Pons (tissue), 1 donor: ENCODE measurements around the gene PROB1.
"Not testable (repeated sequence)": the region's sequence is repeated elsewhere in the genome, so short reads cannot be mapped to it uniquely, and the experiment has no call there.

ENCODE experiments used
- DNase-seq: peaks from one replicate; pipeline ENCODE4 v3.0.0-alpha.2; 2016; ENCODE audit warnings: low spot score

PROB1 gene

DNA sequence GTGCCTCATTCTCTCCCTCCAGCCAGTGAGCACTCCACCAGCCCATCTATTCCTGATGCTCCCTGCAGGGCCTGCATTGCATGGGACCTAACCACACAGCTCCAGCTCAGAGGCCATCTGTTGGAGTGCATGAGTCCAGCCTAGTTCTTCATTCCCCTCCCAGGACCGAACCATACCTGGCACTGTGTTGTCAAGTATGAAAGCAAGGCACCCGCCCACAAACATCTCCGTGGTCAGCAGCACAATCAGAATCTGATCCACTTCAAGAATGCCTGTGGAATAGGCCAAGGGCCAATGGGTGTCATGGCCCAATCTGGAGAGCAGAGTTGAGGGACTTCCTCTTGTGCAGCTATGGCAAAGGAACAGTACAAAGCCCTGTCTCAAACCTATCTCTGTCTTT lies 17.7 kb downstream of the PROB1 start:
- no peak for DNase-seq

DNA sequence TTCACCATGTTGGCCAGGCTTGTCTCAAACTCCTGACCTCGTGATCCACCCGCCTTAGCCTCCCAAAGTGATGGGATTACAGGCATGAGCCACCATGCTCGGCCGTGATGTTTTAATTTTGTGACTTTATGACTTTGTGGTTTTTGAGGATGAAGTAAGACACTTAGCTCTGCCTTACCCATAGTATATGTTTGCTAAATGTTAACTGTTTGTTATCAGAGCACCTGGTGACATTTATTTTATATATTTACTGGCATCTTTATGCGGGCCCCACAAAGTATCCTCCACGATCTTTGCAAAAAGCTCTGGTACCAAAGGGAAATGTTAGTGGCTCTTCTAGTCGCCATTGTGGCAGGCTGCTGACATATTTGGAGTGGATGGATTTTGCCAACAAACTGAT lies 18.5 kb downstream of the PROB1 start:
- no peak for DNase-seq

DNA sequence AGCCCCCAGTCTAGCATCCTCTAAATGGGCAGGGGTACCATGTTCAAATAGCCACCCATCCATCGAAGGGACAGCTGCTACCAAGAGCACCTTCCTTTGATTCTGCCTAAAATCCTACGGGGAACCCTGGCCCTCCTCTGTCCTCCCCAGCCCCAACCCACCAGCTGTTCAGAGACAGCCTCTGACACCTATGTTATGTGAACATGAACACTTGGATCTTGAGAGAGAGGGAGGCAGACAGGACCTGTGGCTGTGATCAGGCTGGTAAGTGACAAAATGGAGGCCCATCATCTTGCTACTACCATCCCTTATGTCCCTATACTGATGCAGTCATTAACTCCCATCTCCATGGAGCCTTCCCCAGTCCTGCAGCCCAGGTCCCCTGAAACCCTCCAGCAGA lies 20.0 kb downstream of the PROB1 start:
- DNase-seq: no peak

DNA sequence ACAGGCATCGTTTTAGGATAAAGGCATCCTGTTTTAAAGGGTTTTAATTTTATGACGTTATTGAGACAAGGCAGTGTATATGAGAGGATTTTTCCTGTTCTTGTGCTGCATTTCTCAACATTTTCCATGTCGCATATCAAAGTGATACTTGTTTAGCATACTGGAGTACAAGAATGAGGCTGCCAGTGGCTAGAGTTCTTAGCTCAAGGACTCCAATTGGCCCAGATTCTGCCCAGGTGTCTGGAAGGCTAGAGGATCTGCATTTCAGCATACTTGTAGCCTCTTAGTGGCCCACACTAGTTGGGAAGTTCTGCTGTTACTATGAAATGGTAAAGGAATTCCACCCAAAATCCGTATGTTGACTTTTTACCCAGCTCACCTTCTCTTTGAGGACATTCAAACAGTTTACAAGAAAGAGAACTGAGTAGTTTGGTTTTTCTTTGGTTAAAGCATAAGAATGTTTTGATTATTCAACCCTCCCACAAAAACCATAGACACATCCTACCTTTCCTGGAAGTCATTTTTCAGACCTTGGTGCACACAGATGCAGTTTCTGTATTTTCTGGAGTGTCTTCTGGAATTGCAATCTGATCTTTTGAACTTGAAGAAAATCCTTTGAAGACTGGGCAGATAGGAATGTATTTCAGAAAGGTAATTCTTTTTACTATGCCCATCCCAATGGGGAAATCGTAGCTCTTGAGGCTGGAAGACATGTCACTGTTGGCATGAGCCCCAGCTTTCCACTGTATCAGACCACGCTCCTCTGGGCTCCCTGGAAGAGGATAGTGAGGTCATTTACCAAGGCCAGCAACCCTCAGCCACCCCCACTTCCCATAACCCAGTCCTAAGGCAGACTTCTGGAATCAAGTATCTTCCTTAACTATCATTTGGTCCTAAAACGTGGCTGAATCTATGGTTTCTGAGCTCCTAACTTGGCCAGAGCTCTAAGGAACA lies 23.1 kb downstream of the PROB1 start:
- no peak for DNase-seq

DNA sequence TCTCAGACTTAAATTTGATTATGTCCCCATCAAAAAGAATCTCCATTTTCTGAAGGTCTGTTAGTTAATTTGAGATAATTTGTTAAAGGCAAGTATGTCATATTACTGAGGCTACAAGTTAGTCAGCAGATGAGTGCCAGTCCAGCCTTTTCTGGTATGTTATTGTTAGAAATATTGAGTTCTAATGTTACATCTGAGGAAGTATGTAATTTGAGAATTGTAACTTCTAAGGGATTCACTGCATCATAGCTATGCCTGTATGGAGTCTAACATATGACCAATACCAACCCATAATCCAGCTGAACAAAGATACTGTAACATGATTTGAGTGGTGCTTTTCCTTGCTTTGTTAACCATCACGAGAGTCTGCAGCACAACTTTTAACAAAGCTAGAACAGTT lies 25.7 kb downstream of the PROB1 start:
- DNase-seq: no peak

DNA sequence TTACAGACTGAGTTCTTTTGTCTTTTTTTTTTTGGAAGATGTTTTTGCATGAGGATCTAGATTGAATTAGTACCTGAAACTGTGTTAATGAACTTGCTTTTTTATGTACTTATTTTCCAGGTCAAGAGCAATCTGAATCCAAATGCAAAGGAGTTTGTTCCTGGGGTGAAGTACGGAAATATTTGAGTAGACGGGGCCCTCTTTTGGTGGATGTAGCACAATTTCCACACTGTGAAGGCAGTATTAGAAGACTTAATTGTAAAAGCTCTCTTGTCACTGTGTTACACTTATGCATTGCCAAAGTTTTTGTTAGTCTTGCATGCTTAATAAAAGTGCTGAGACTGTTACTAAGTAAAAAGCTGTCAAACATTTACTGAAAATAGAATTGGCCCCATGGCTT lies 26.3 kb downstream of the PROB1 start:
- peak; percentile 11 for DNase-seq

DNA sequence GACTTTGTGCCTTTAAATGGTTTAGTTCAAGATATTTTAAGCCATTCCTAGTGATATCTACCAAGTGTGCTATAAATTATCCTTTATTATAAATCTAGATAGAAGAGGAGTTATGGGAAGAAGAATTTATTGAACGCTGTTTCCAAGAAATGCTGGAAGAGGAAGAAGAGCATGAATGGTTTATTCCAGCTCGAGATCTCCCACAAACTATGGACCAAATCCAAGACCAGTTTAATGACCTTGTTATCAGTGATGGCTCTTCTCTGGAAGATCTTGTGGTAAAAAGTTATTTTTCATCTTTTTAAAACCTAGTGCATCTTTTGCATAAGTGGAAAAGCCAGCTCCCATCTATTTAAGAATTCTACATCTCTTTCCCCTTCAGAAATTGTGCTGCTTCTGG lies 30.4 kb downstream of the PROB1 start:
- no peak for DNase-seq

DNA sequence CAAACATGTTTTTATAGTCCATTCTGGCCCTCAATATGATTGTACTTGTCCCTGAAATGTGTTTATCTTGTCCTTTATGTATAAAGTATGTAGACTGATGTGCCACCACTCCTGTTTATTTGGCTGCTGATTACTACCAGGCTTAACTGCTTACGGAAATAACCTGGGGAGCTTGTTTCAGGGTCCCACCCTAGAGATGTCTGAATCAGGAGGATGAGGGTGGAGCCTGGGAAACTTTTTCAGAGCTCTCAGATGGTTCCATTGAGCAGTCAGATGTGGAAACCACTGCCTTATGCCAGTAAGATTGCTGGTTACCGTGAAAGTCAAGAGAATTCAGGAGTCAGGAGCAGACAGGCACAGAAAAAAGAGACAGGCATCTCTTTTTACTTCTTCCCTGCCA lies 31.0 kb downstream of the PROB1 start:
- DNase-seq: no peak

DNA sequence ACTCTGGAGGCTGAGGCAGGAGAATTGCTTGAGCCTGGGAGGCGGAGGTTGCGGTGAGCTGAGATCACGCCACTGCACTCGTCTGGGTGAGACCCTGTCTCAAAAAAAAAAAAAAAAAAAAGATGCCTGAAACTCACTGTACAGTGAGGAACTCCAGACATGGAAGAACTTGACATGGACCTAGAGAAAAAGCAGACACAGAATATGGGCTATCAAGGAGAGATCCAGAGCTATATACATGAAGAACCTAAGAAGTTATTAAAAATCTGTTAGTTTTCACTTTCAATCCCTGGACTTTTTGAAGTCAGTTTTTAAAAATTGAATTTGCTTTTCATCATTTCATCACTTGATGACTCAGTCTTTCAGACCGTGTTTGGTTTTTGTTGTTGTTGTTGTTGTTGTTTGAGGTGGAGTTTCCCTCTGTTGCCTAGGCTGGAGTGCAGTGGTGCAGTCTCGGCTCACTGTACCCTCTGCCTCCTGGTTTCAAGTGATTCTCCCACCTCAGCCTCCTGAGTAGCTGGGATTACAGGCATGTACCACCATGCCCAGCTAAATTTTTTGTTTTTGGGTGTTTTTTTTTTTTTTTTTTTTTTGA lies 33.0 kb downstream of the PROB1 start:
- no peak for DNase-seq

DNA sequence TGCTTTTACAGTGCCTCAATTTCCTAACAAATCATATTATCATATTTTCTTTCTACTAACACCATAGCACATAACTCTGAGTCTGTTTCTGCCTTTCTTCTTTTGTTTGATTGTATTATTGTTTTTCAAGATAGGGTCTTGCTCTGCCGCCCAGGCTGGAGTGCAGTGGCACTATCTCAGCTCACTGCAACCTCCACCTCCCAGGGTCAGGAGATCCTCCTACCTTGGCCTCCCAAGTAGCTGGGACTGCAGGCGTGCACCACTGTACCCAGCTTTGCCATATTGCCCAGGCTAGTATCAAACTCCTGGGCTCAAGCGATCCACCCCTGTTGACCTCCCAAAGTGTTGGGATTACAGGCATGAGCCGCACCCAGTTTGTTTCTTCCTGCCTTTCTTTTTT lies 34.5 kb downstream of the PROB1 start:
- no peak for DNase-seq

DNA sequence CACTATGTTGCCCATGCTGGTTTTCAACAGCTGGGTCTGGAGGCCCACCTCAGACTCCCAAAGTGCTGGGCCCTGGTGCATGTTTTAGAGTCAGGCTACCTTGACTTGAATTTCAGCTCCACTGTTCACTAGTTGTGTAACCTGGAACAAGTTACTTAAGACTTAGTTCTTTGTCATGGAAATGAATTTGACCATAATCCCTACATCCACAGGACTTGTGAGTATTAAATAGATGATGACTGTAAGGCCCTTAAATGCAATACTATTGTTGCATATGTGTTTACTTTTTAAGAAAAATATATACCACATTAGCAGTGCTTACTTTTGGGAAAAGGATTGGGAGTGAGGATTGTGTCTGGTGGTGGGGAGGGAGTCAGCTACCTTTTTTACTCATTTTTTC lies 36.8 kb downstream of the PROB1 start:
- DNase-seq: no peak

DNA sequence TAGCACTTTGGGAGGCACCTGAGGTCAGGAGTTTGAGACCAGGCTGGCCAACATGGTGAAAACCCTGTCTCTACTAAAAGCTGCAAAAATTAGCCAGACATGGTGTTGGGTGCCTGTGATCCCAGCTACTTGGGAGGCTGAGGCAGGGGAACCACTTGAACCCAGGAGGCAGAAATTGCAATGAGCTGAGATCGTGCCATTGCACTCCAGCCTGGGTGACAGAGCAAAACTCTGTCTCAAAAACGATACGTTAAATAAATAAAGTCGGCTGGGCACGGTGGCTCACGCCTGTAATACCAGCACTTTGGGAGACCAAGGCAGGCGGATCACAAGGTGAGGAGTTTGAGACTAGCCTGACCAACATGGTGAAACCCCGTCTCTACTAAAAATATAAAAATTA lies 39.0 kb downstream of the PROB1 start:
- DNase-seq: not testable (repeated sequence)

DNA sequence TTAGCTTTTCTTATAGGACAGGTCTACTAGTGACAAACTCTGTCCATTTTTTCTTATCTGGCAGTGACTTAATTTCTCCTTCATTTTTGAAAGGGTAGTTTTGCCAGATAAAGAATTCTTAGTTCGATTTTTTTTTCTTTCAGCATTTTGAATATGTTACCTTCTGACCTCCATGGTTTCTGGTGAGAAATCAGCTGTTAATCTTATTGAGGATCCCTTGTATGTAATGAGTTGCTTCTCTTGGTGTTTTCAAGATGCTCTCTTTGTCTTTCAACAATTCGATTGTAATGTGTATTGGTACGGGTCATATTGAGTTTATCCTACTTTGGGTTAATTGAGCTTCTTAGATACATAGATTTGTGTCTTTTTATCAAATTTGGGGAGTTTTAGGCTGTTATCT lies 40.7 kb downstream of the PROB1 start:
- no peak for DNase-seq

DNA sequence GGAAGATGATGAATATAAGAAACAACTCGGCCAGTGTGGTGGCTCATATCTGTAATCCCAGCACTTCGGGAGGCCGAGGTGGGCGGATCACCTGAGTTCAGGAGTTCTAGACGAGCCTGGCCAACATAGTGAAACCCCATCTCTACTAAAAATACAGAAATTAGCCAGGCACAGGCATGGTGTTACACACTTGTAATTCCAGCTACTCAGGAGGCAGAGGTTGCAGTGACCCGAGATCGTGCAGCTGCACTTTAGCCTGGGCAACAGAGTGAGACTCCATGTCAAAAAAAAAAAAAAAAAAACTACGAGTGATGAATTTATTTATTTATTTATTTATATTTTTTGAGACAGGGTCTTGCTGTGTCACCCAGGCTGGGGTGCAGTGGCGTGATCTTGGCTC lies 47.0 kb downstream of the PROB1 start:
- DNase-seq: not testable (repeated sequence)

DNA sequence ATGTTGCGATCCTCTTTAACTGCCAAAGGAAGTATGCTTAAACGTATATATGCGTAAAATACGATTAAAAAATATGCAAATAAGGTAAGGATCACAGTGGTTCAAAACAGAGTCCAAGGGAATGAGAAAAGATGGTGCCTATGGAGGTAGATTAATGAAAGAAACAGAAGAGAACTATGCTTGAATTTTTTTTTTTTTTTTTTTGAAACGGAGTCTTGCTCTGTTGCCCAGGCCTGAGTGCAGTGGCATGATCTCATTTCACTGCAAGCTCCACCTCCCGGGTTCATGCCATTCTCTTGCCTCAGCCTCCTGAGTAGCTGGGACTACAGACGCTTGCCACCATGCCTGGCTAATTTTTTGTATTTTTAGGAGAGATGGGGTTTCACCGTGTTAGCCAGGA lies 49.5 kb downstream of the PROB1 start:
- not testable (repeated sequence) for DNase-seq

DNA sequence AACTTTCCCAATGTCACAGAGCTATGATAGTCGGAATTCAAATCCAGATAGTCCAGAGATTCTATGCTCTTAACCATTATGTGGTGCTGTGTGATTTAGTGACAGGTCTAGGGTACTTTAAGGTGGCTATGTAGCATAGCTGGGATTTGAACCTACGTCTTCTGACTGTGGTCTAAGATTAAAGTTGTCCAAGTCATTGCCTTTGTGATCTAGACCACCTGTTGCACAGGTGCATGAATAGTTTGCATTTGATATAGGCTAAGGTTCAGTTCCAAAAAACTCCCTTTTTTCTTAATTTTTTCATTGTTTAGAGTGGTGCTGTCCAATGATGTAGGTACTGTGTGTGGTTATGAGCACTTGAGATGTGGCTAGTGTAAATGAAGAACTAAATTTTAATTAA lies 50.7 kb downstream of the PROB1 start:
- no peak for DNase-seq

DNA sequence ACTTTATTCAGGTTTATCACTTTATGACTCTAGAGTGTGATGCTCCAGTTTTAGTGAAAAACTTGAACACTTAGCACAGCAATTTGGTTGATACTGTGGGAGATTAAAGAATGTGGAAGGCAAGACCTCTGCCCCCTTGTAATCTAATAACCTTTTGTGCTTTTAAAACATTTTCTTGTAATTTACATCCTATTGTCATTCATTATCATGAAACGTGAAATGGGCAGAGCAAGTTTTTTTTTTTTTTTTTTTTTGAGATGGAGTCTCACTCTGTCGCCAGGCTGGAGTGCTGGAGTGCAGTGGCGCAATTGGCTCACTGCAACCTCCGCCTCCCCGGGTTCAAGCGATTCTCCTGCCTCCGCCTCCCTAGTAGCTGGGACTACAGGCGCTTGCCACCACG lies 51.4 kb downstream of the PROB1 start:
- no peak for DNase-seq

DNA sequence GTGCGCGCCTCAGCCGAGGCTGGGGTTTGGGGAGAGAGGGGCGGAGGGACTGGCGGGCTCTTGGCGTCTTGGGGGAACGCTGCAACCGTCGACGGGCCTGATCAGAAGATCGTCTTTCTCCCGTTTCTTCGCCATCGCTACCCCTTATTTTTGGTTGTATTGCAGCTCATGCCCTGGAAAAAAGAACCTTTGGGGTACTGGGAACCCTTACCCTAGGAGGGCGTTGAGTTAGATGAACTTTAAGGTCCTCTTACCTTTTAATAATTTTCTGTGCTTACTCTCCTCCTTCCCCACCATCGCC lies 52.5 kb downstream of the PROB1 start:
- no peak for DNase-seq

DNA sequence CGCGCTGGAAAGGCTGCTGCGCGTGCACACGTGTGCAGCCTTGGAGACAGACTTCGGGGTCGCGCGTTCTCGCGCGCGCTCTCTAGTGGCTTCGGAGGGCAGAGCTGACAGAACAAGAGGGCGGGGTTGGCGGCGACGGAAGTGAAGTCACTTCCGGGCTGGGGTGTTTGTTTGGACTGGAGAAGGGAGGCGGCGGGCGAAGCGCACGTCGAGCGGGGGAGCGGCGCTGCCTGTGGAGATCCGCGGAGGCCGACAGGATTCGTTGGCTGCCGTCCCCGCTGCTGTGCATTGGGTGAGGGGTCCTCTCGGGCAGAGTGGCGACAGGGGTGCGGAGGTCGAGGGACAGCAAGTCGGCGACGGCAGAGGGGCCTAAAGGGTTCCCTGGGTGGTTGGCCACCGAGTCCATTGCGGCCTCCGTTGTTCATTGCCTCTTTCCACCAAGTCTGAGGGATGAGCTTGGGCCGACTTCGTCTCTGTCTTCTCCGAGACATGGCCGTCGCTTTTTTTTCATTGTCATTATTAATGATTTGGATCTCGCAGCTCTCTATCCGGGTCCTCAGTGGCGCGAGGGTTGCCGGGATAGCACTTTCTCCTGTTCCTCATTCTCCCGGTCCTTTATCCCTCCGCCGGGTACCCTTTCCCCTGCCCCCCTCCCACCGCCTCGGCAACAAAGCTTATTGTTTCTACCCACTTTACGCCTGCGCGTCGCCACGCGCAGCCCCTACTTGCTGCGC lies 53.0 kb downstream of the PROB1 start, which contains the start of gene PAIP2:
PAIP2 (plus strand) TSS at position 166 of the 734 bp plus-strand sequence. CDS start 21,931 bp downstream, outside the sequence.
- peak; percentile 98 for DNase-seq

DNA sequence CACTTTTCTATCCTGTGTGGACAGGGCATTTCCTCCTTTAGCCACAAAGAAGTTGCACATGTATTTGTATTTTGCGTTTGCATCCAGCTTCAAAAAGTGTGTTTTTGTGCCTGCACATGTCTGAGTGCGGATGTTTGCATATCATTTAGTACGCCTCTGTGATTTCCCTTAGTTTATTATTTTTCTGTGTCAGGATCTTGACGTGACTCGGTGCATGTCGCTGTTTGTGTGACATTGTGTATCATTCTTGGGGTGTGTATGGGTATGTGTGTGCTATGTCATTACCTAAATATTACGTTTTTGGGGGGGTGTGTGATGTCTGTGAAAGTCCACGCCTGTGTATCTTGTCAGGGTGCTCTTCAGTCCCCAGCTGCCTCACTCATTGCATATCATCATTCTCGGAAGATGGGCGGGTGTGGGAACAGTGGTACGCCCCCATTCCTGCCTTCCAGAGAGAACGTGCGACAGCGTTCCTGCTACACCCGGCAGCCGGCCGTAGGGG lies 53.7 kb downstream of the PROB1 start:
- no peak for DNase-seq
